WTC11 (cell line): Measurements from ENCODE around the gene ACY1.

Experiments used
- CREM ChIP-seq: sonication (generic); formaldehyde crosslinking; IDR thresholded peaks from 2 replicates; pipeline ENCODE4 v1.8.1; 2022; ENCODE audit warnings: mild to moderate bottlenecking, missing genetic modification reagents, moderate library complexity
- CTCF ChIP-seq: fragments of 200-600 bp; IDR thresholded peaks from 2 replicates; pipeline ENCODE4 v1.8.0; 2022; ENCODE audit warnings: antibody characterized with exemption
- E2F1 ChIP-seq: sonication (generic); formaldehyde crosslinking; IDR thresholded peaks from 2 replicates; pipeline ENCODE4 v1.8.0; 2022; ENCODE audit warnings: mild to moderate bottlenecking, missing genetic modification reagents
- FOXP1 ChIP-seq: sonication (generic); formaldehyde crosslinking; IDR thresholded peaks from 2 replicates; pipeline ENCODE4 v1.8.0; 2022; ENCODE audit warnings: missing genetic modification reagents, mild to moderate bottlenecking, moderate library complexity, borderline replicate concordance
- JUN ChIP-seq: sonication (generic); formaldehyde crosslinking; IDR thresholded peaks from 2 replicates; pipeline ENCODE4 v1.8.0; 2023; ENCODE audit warnings: mild to moderate bottlenecking, missing genetic modification reagents
- MAX ChIP-seq: sonication (generic); formaldehyde crosslinking; IDR thresholded peaks from 2 replicates; pipeline ENCODE4 v1.8.0; 2022; ENCODE audit warnings: mild to moderate bottlenecking, missing genetic modification reagents
- PRDM15 ChIP-seq: sonication (generic); formaldehyde crosslinking; IDR thresholded peaks from 2 replicates; pipeline ENCODE4 v1.8.0; 2022; ENCODE audit warnings: missing genetic modification reagents
- ZBTB21 ChIP-seq: sonication (generic); formaldehyde crosslinking; IDR thresholded peaks from 2 replicates; pipeline ENCODE4 v1.8.1; 2023; ENCODE audit warnings: mild to moderate bottlenecking, missing genetic modification reagents, borderline replicate concordance
- ZNF317 ChIP-seq: sonication (generic); formaldehyde crosslinking; IDR thresholded peaks from 2 replicates; pipeline ENCODE4 v1.8.1; 2023; ENCODE audit warnings: low read depth, mild to moderate bottlenecking, moderate library complexity, missing genetic modification reagents, borderline replicate concordance

GRCh38 chr3:52034212-52034611, 50.9 kb downstream of the ACY1 start:
- no peak for TF ChIP-seq CTCF
- no peak for TF ChIP-seq ZBTB21 (CRISPR knock-in tag)
- no peak for TF ChIP-seq CREM (CRISPR knock-in tag)
- no peak for TF ChIP-seq MAX (CRISPR knock-in tag)
- no peak for TF ChIP-seq PRDM15 (CRISPR knock-in tag)
- TF ChIP-seq E2F1, result no peak
- TF ChIP-seq JUN (CRISPR knock-in tag), result no peak
- TF ChIP-seq FOXP1 (CRISPR knock-in tag), result no peak
- no peak for TF ChIP-seq ZNF317 (CRISPR knock-in tag)
